Ovary (tissue), 3 donors: ENCODE measurements around the gene SGCD.

Experiments
- POLR2A ChIP-seq: fragments of 450-650 bp; IDR thresholded peaks from one replicate; pipeline ENCODE4 v1.6.1; 2017; ENCODE audit warnings: antibody characterized with exemption, mild to moderate bottlenecking, moderate library complexity
- TF ChIP-seq, protein P1 (sequence below), 3 donors: fragments of 450-650 bp in 2 of 3; fragments of 200-600 bp in 1 of 3; IDR thresholded peaks; one replicate each; pipeline versions ENCODE4 v1.5.1 to v1.8.0; 2016 to 2022; ENCODE audit warnings: antibody characterized with exemption in 3 of 3, mild to moderate bottlenecking in 1 of 3
- donor health status: DM: no; HTN: no; CAD: no.

DNA sequence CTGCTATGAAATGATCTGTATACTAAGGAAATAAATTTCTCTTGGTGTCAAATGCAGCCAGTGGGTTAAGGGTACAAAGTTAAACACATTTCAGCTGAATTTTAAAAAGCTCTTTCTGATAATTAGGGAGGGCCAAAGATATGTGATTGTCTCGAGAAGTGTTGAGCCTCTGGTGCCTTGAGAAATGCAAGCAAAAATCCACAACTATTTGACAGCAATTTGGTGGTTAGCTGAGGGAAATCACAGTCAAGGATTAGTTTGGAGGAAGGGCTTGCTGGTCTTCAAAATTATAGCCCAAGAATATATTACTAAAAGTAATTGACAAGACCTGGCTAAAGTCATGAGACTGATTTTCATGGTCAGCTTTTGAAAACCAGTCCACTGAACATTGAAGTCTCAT is 267.4 kb downstream of the SGCD start:
- TF ChIP-seq, protein P1, sequence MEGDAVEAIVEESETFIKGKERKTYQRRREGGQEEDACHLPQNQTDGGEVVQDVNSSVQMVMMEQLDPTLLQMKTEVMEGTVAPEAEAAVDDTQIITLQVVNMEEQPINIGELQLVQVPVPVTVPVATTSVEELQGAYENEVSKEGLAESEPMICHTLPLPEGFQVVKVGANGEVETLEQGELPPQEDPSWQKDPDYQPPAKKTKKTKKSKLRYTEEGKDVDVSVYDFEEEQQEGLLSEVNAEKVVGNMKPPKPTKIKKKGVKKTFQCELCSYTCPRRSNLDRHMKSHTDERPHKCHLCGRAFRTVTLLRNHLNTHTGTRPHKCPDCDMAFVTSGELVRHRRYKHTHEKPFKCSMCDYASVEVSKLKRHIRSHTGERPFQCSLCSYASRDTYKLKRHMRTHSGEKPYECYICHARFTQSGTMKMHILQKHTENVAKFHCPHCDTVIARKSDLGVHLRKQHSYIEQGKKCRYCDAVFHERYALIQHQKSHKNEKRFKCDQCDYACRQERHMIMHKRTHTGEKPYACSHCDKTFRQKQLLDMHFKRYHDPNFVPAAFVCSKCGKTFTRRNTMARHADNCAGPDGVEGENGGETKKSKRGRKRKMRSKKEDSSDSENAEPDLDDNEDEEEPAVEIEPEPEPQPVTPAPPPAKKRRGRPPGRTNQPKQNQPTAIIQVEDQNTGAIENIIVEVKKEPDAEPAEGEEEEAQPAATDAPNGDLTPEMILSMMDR (IDR thresholded peaks at IDR 0.05): no peak
- no peak for TF ChIP-seq POLR2A
